Prostate gland (tissue), 2 donors: ENCODE data around the gene GALNT13.

Source experiments
- POLR2A ChIP-seq: fragments of 450-650 bp; IDR thresholded peaks from one replicate; pipeline ENCODE4 v1.6.1; 2016; ENCODE audit warnings: antibody characterized with exemption, mild to moderate bottlenecking
- POLR2AphosphoS5 ChIP-seq: sonication (generic); formaldehyde crosslinking; IDR thresholded peaks from one replicate; pipeline ENCODE4 v1.6.1; 2017; ENCODE audit warnings: antibody characterized with exemption
- TF ChIP-seq, protein P1 (sequence below), 4 experiments: fragments of 200-600 bp in 2 of 4; fragments of 450-650 bp in 2 of 4; sonication (generic) in 2 of 4; IDR thresholded peaks; 1 replicate in 3 of 4; 2 replicates in 1 of 4; pipeline ENCODE4 v1.5.1; 2016 to 2019; ENCODE audit warnings: antibody characterized with exemption in 4 of 4, mild to moderate bottlenecking in 2 of 4, moderate library complexity in 2 of 4

GRCh38 chr2:154452471-154452870 lies 580.7 kb downstream of the GALNT13 start:
- no peak for TF ChIP-seq POLR2AphosphoS5
- TF ChIP-seq, protein P1, sequence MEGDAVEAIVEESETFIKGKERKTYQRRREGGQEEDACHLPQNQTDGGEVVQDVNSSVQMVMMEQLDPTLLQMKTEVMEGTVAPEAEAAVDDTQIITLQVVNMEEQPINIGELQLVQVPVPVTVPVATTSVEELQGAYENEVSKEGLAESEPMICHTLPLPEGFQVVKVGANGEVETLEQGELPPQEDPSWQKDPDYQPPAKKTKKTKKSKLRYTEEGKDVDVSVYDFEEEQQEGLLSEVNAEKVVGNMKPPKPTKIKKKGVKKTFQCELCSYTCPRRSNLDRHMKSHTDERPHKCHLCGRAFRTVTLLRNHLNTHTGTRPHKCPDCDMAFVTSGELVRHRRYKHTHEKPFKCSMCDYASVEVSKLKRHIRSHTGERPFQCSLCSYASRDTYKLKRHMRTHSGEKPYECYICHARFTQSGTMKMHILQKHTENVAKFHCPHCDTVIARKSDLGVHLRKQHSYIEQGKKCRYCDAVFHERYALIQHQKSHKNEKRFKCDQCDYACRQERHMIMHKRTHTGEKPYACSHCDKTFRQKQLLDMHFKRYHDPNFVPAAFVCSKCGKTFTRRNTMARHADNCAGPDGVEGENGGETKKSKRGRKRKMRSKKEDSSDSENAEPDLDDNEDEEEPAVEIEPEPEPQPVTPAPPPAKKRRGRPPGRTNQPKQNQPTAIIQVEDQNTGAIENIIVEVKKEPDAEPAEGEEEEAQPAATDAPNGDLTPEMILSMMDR (IDR thresholded peaks at IDR 0.05), result no peak
- TF ChIP-seq POLR2A, result no peak
